GM12872 (cell line): ENCODE data around the gene CATSPER4.
A peak's percentile ranks its signal among the peaks of the same experiment; 100 is the strongest.

Experiments
- CTCF ChIP-seq: IDR thresholded peaks from 3 replicates; pipeline ENCODE4 v1.5.1; 2011; ENCODE audit warnings: low read depth, mild to moderate bottlenecking, low read length, moderate library complexity; ENCODE audit not compliant: insufficient read depth

Gene CATSPER4

GRCh38 chr1:26221094-26221493, 30.7 kb downstream of the CATSPER4 start:
- no peak for TF ChIP-seq CTCF

- TF ChIP-seq CTCF, result no peak
Measured at GRCh38 chr1:26224606-26225005, 34.2 kb downstream of the CATSPER4 start.

GRCh38 chr1:26225033-26225831, 34.8 kb downstream of the CATSPER4 start:
- TF ChIP-seq CTCF, result no peak

GRCh38 chr1:26233903-26234643, 43.7 kb downstream of the CATSPER4 start, which contains the start of gene CEP85:
TSS of gene CEP85 (plus strand) at chr1:26234200. CDS start at chr1:26239784, 5,584 bp downstream.
- TF ChIP-seq CTCF, result peak; percentile 93

GRCh38 chr1:26234644-26235370, 44.4 kb downstream of the CATSPER4 start:
- peak; percentile 18; the same call in 1 of the 3 replicates for TF ChIP-seq CTCF

- no peak for TF ChIP-seq CTCF
Measured at GRCh38 chr1:26237230-26237966, 47.0 kb downstream of the CATSPER4 start.
